T-helper 17 cell (primary cell): ENCODE measurements around the gene AVPR1A. TPM values are rescaled to one million over a fixed set of nuclear protein-coding genes. Genes with fewer than 3 reads are reported as not detected.

Source experiments
- ATAC-seq: fragments of 150-1000 bp; cut with Tn5 transposase; 2 replicates; pipeline ENCODE4 v1.10.0; 2021; ENCODE audit warnings: mild to moderate bottlenecking, moderate library complexity
- DNase-seq, 3 donors: peaks; one replicate each; pipeline versions ENCODE4 v3.0.0 to v3.0.0-alpha.2; 2020 to 2021
- H3K9me3 ChIP-seq: one replicate; pipeline ENCODE4 v1.7.0; 2013; ENCODE audit warnings: low read length, mild to moderate bottlenecking; ENCODE audit not compliant: control insufficient read depth, poor library complexity, severe bottlenecking
- H3K27ac Mint-ChIP-seq: one replicate; pipeline ENCODE4 v1.8.0; 2022; ENCODE audit warnings: mild to moderate bottlenecking, moderate library complexity, mixed read lengths
- H3K27me3 Mint-ChIP-seq: one replicate; pipeline ENCODE4 v1.8.0; 2022; ENCODE audit warnings: mixed read lengths
- H3K36me3 Mint-ChIP-seq: one replicate; pipeline ENCODE4 v1.8.0; 2022; ENCODE audit warnings: low read depth, mixed read lengths
- H3K4me1 Mint-ChIP-seq: one replicate; pipeline ENCODE4 v1.8.0; 2022; ENCODE audit warnings: mild to moderate bottlenecking, mixed read lengths
- H3K4me3 Mint-ChIP-seq: one replicate; pipeline ENCODE4 v1.8.0; 2022; ENCODE audit warnings: mild to moderate bottlenecking, moderate library complexity, mixed read lengths
- total RNA-seq, 4 donors: library from RNA in 2 of 4; stranded (reverse) in 2 of 4; gene quantifications; one replicate each; pipeline ENCODE4 v1.2.3 and lab custom pipeline; 2022 to 2026

AVPR1A gene
- total RNA-seq, 2 donors from 2014 or later: 0.07 to 5.5 TPM

DNA sequence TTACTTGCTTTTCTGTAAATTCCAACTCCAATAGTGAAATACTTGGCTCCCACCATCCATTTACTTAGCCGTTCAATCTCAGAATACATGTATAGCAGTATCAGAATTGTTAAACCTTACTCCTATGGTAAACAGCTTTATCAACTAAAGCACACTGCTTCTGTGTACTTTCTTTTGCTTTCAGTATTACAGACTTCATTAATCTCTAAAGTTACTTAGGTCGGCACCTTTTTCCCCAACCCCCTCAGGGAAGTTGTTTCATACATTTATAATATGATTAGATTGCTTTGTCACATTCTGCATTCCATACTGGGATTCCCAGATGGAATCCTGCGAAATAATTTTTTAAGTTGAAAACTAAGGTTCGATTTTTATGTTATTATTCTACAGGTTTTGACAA lies 12.5 kb downstream of the AVPR1A start:
- Mint-ChIP-seq H3K4me3 (no peak overlapping the region), H3K27ac (no peak overlapping the region), H3K27me3 (no peaks in the 10 kb centered on the region), H3K4me1 (no peaks in the 10 kb centered on the region), H3K36me3 (no peaks in the 10 kb centered on the region)
- ATAC-seq (no peak), DNase-seq (no peak)
- no peaks in the 10 kb centered on the region for H3K9me3 ChIP-seq

DNA sequence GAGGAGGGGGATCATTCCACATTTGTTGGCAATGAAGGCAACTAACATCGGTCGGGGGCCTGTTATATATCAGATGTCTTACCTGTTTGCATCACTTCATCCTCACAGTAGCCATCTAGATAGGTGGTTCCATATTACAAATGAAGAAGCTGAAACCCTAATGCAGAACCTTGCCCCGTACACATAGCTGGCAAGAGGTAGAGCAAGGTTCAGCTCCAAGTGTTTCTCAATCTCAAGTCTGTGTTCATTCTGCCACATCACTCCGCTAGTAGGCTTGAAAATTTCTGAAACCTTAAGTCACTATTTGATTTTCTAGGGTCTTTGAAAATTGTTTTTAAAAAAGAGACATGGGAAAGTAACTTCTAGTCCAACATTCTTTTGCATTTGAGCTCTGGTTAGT lies 17.0 kb downstream of the AVPR1A start:
- H3K27me3 Mint-ChIP-seq: peaks cover 4% of the 10 kb centered on the region
- no peak for DNase-seq
- ATAC-seq: no peak
- no peaks in the 10 kb centered on the region for H3K36me3 Mint-ChIP-seq
- H3K4me3 Mint-ChIP-seq: no peak overlapping the region
- H3K4me1 Mint-ChIP-seq: no peaks in the 10 kb centered on the region
- no peak overlapping the region for H3K27ac Mint-ChIP-seq
- no peaks in the 10 kb centered on the region for H3K9me3 ChIP-seq

GRCh38 chr12:63132201-63132600 lies 18.8 kb downstream of the AVPR1A start:
- no peaks in the 10 kb centered on the region for H3K4me1 Mint-ChIP-seq
- no peaks in the 10 kb centered on the region for H3K9me3 ChIP-seq
- ATAC-seq (no peak), DNase-seq (no peak)
- H3K4me3 Mint-ChIP-seq: no peak overlapping the region
- H3K27ac Mint-ChIP-seq: no peak overlapping the region
- peaks cover 4% of the 10 kb centered on the region for H3K27me3 Mint-ChIP-seq
- no peaks in the 10 kb centered on the region for H3K36me3 Mint-ChIP-seq

DNA sequence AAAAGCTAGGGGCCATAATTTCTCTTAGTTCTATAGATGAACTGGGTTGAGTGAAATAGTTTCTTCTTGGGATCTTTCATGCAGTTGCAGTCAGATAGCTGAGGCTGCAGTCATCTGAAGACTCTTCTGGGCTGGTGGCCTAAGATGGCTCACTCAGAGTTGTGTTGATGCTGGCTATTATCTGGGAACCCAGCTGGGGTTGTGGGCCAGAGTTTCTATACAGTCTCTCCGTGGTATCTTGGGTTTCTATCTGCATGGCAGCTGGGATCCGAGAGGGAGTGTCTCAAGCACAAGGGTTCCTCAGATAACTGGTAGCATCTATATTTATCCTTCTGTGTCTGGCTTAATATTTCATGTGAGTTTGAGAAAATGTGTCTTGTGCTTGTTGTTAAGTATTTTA lies 21.1 kb downstream of the AVPR1A start:
- Mint-ChIP-seq H3K4me1 (no peaks in the 10 kb centered on the region), H3K4me3 (no peak overlapping the region), H3K27me3 (peaks cover 4% of the 10 kb centered on the region), H3K36me3 (no peaks in the 10 kb centered on the region), H3K27ac (no peak overlapping the region)
- no peak for DNase-seq
- H3K9me3 ChIP-seq: no peaks in the 10 kb centered on the region
- no peak for ATAC-seq

GRCh38 chr12:63124778-63125177 lies 26.2 kb downstream of the AVPR1A start:
- no peaks in the 10 kb centered on the region for H3K36me3 Mint-ChIP-seq
- ATAC-seq (no peak), DNase-seq (no peak)
- H3K4me1 Mint-ChIP-seq: no peaks in the 10 kb centered on the region
- no peak overlapping the region for H3K4me3 Mint-ChIP-seq
- H3K27ac Mint-ChIP-seq: no peak overlapping the region
- no peaks in the 10 kb centered on the region for H3K9me3 ChIP-seq
- H3K27me3 Mint-ChIP-seq: peaks cover 2% of the 10 kb centered on the region

DNA sequence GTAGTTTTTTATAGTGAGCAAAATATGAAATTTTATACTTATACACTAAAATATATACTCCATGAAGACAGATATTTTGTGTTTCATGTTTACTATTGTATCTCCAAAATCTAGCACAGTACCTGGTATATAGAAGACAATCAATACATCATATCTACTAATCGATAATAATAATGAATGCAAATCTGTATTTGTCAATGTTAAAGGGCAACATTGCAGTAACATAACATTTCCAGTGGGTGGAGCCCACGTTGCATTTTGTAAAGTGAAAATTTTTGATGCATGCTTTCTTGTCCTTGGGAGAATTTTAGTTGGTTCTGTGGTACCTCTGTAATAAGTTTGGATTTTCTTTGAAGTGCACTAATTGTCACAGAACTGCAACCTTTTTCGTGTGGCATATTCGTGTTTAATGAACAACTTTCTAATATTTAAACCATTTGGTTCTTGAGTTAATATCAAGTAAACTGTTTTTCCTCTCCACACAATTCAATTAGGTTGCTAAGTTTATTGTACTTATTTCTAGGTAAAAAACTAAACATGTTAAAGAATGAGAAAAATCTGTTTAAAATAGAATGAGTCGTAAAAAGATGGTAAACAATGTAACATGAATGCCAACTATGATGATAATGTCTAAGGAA lies 47.4 kb downstream of the AVPR1A start:
- Mint-ChIP-seq H3K4me3 (no peak overlapping the region), H3K36me3 (no peaks in the 10 kb centered on the region), H3K27me3 (peaks cover 8% of the 10 kb centered on the region), H3K4me1 (no peaks in the 10 kb centered on the region), H3K27ac (no peak overlapping the region)
- ATAC-seq: no peak
- no peak for DNase-seq
- H3K9me3 ChIP-seq: no peaks in the 10 kb centered on the region

DNA sequence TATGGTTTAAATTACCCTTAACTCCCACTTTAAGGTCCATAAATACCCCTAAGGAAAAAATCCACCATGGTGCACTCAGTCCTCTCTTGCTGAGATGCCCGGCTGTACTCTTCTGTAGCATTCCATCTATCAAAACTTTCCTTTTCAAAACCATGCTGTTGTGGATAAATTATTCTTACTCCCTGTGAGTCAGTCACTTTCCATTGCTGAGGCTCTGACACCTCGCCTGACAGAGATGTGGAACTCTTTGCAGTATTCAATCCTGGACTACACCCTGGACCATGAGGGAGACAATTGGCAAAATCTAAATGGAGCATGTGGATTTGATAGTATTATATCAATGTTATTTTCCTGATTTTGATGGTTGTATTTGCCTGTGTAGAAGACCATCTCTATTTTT lies 49.1 kb downstream of the AVPR1A start:
- Mint-ChIP-seq H3K4me1 (no peaks in the 10 kb centered on the region), H3K4me3 (no peak overlapping the region), H3K36me3 (no peaks in the 10 kb centered on the region), H3K27me3 (peaks cover 14% of the 10 kb centered on the region), H3K27ac (no peak overlapping the region)
- no peaks in the 10 kb centered on the region for H3K9me3 ChIP-seq
- no peak for DNase-seq
- no peak for ATAC-seq

- Mint-ChIP-seq H3K36me3 (no peaks in the 10 kb centered on the region), H3K27ac (no peak overlapping the region), H3K4me3 (no peak overlapping the region), H3K4me1 (no peaks in the 10 kb centered on the region), H3K27me3 (peaks cover 21% of the 10 kb centered on the region)
- ATAC-seq (no peak), DNase-seq (no peak)
- H3K9me3 ChIP-seq: no peaks in the 10 kb centered on the region
These were observed 52.1 kb downstream of the AVPR1A start for GRCh38 chr12:63098851-63099250.

- H3K27ac Mint-ChIP-seq: no peak overlapping the region
- H3K4me1 Mint-ChIP-seq: peaks cover 2% of the 10 kb centered on the region
- no peak overlapping the region for H3K4me3 Mint-ChIP-seq
- ATAC-seq (no peak), DNase-seq (no peak)
- H3K27me3 Mint-ChIP-seq: peaks cover 24% of the 10 kb centered on the region
- no peaks in the 10 kb centered on the region for H3K9me3 ChIP-seq
- no peaks in the 10 kb centered on the region for H3K36me3 Mint-ChIP-seq
These were observed 55.5 kb downstream of the AVPR1A start for GRCh38 chr12:63095369-63095980.

DNA sequence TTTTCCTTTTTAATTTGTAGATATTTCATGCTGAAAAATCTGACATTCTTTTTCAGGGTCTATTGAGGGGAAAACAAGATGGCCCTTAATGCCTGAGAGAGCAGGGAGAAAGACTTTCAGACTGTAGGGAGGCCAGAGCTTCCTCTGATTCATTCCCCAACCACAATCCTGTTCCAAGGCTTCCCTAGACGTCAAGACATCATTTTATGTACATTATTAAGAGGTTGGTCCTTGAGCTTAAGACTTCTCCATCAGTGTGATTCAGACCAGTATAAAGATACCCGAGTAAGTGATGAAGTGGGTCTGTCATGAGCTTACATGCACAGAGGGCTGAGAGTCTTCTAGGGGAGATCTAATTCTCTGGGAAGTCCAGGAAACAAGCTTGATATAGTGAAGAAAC lies 57.3 kb downstream of the AVPR1A start:
- DNase-seq: no peak
- Mint-ChIP-seq H3K27ac (no peak overlapping the region), H3K4me3 (no peak overlapping the region), H3K36me3 (no peaks in the 10 kb centered on the region), H3K4me1 (peaks cover 2% of the 10 kb centered on the region), H3K27me3 (peaks cover 30% of the 10 kb centered on the region)
- no peaks in the 10 kb centered on the region for H3K9me3 ChIP-seq
- no peak for ATAC-seq

GRCh38 chr12:63093084-63093483 lies 57.9 kb downstream of the AVPR1A start:
- peaks cover 35% of the 10 kb centered on the region for H3K27me3 Mint-ChIP-seq
- DNase-seq: no peak
- H3K36me3 Mint-ChIP-seq: no peaks in the 10 kb centered on the region
- no peaks in the 10 kb centered on the region for H3K9me3 ChIP-seq
- no peak overlapping the region for H3K27ac Mint-ChIP-seq
- no peak overlapping the region for H3K4me3 Mint-ChIP-seq
- H3K4me1 Mint-ChIP-seq: peaks cover 2% of the 10 kb centered on the region
- no peak for ATAC-seq

Other genes starting within 250 kb of the AVPR1A start
- under 1 TPM in 1 of 2 donors, not detected in 1; 0.31 TPM for gene PPM1H, start 216.1 kb downstream of the AVPR1A start, total RNA-seq